HG03108 (cell line): ENCODE data around the gene OR52E1.

ENCODE experiments used
- ATAC-seq: cut with Tn5 transposase; IDR thresholded peaks from one replicate; pipeline ENCODE4 v1.9.1; 2021; ENCODE audit warnings: moderate library complexity; ENCODE audit not compliant: unreplicated experiment

The OR52E1 gene

GRCh38 chr11:5107285-5107684 is 37.9 kb downstream of the OR52E1 start:
- no peak for ATAC-seq

- ATAC-seq = no peak
These were observed 46.0 kb downstream of the OR52E1 start for GRCh38 chr11:5115339-5115738.

GRCh38 chr11:5117588-5117987 is 48.2 kb downstream of the OR52E1 start:
- ATAC-seq = no peak

GRCh38 chr11:5118893-5119292 is 49.5 kb downstream of the OR52E1 start:
- no peak for ATAC-seq
